PC-9 (cell line): ENCODE data around the gene SH3GL3. TPM values are rescaled to one million over a fixed set of nuclear protein-coding genes. Genes with fewer than 3 reads are reported as not detected.

Source experiments
- BruUV-seq: library from RNA; stranded (reverse); fragments of 400-500 nt; replicated peaks from 2 replicates; lab custom pipeline; 2021; lab: Mats Ljungman, UMichigan
- CTCF ChIA-PET: fragments of 300-600 bp; sonication (Branson Sonifier 250); formaldehyde crosslinking; loops from one replicate; lab custom pipeline; 2022; ENCODE audit warnings: antibody characterized with exemption; lab: Charles Lee
- POLR2A ChIA-PET: fragments of 300-600 bp; sonication (Branson Sonifier 250); formaldehyde crosslinking; loops from one replicate; lab custom pipeline; 2022; ENCODE audit warnings: antibody characterized with exemption; ENCODE audit not compliant: unreplicated experiment; lab: Charles Lee
- DNase-seq, 2 experiments: peaks; one replicate each; pipeline versions ENCODE4 v3.0.0 to v3.0.0-alpha.2; 2015 to 2022; ENCODE audit warnings: mixed read lengths in 1 of 2
- H2AFZ ChIP-seq: fragments of 200-600 bp; sonication (generic); 2 replicates; pipeline ENCODE4 v1.8.1; 2017; ENCODE audit warnings: antibody characterized with exemption
- H3F3A ChIP-seq: fragments of 200-600 bp; sonication (generic); 2 replicates; pipeline ENCODE4 v1.8.1; 2017; ENCODE audit warnings: antibody characterized with exemption, mild to moderate bottlenecking, low read depth; ENCODE audit not compliant: insufficient read depth
- H3K27ac ChIP-seq: fragments of 200-600 bp; sonication (generic); 2 replicates; pipeline ENCODE4 v1.6.1; 2016; ENCODE audit warnings: mixed run types
- H3K27me3 ChIP-seq: fragments of 200-600 bp; sonication (generic); 2 replicates; pipeline ENCODE4 v1.6.1; 2016; ENCODE audit warnings: low read depth, mixed run types; ENCODE audit not compliant: insufficient read depth
- H3K36me3 ChIP-seq: fragments of 200-600 bp; sonication (generic); 2 replicates; pipeline ENCODE4 v1.6.1; 2016; ENCODE audit warnings: low read depth, mixed run types
- H3K4me1 ChIP-seq: fragments of 200-600 bp; sonication (generic); replicated peaks from 2 replicates; pipeline ENCODE4 v1.6.1; 2016; ENCODE audit warnings: mixed run types; ENCODE audit not compliant: insufficient read depth
- H3K4me2 ChIP-seq: fragments of 200-600 bp; sonication (generic); 2 replicates; pipeline ENCODE4 v1.6.1; 2017; ENCODE audit warnings: mixed run types
- H3K4me3 ChIP-seq: fragments of 200-600 bp; sonication (generic); 2 replicates; pipeline ENCODE4 v1.6.1; 2016; ENCODE audit warnings: mixed run types
- H3K79me2 ChIP-seq: fragments of 200-600 bp; sonication (generic); 2 replicates; pipeline ENCODE4 v1.6.1; 2017; ENCODE audit warnings: low read depth, mixed run types
- H3K9me2 ChIP-seq: fragments of 200-600 bp; sonication (generic); 2 replicates; pipeline ENCODE4 v1.8.1; 2017; ENCODE audit warnings: mild to moderate bottlenecking; ENCODE audit not compliant: insufficient read depth
- H3K9me3 ChIP-seq: fragments of 200-600 bp; sonication (generic); 2 replicates; pipeline ENCODE4 v1.8.1; 2016; ENCODE audit warnings: low read depth; ENCODE audit not compliant: insufficient read depth
- H4K20me1 ChIP-seq: fragments of 200-600 bp; sonication (generic); 2 replicates; pipeline ENCODE4 v1.8.1; 2017; ENCODE audit not compliant: insufficient read depth
- EZH2 ChIP-seq: fragments of 200-600 bp; sonication (generic); IDR thresholded peaks from 2 replicates; pipeline ENCODE4 v1.8.0; 2017; ENCODE audit warnings: antibody characterized with exemption, low read depth
- intact Hi-C: fragments of 100-400 bp; cut with micrococcal nuclease; formaldehyde crosslinking; loops from one replicate; pipeline ENCODE4 v1.10.0; 2022; ENCODE audit not compliant: unreplicated experiment
- total RNA-seq: library from RNA; stranded (reverse); gene quantifications from 2 replicates; pipeline ENCODE4 v1.2.3, GENCODE V29; 2021
- TF ChIP-seq, protein P1 (sequence below): fragments of 200-600 bp; sonication (generic); conservative IDR thresholded peaks from 2 replicates; pipeline ENCODE4 v1.6.1; 2017; ENCODE audit warnings: mixed run types, antibody characterized with exemption, mild to moderate bottlenecking, moderate library complexity

SH3GL3 gene
- total RNA-seq, 1 experiment from 2014 or later, result 0.22 TPM

DNA sequence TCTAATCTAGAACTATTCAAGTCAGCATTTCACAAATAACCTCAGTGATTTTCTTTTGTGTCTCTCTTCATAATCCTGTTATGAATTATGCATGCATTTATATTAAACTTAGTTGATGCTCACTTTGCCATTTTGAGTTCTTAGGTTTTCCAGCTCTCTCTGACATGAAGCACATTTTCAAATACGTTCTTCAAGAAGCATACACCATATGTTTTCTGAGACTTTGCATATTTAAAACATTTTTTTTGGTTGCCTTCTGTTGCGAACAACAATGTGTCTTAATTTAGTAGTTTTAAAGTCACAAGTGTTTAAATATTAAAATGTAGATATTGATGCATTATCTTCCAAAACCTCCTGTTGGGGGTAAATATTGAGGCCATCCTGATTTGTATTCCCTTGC is 37.5 kb downstream of the SH3GL3 start:
- POLR2A ChIA-PET, result no interaction called here
- CTCF ChIA-PET, result no interaction called here
- H3K79me2 ChIP-seq, result no peaks in the 10 kb centered on the region
- no peak overlapping the region for H3K4me3 ChIP-seq
- no peaks in the 10 kb centered on the region; the same call in 1 of the 2 replicates for H3K27me3 ChIP-seq
- H3K4me2 ChIP-seq, result no peak overlapping the region
- no peaks in the 10 kb centered on the region for H3K9me2 ChIP-seq
- BruUV-seq, result no TSS peak
- intact Hi-C loops, result no loop called here
- H3K4me1 ChIP-seq, result no peaks in the 10 kb centered on the region
- no peak overlapping the region for H3K27ac ChIP-seq
- H4K20me1 ChIP-seq, result no peaks in the 10 kb centered on the region
- no peaks in the 10 kb centered on the region for H3F3A ChIP-seq
- H3K9me3 ChIP-seq, result no peaks in the 10 kb centered on the region
- TF ChIP-seq, protein P1, sequence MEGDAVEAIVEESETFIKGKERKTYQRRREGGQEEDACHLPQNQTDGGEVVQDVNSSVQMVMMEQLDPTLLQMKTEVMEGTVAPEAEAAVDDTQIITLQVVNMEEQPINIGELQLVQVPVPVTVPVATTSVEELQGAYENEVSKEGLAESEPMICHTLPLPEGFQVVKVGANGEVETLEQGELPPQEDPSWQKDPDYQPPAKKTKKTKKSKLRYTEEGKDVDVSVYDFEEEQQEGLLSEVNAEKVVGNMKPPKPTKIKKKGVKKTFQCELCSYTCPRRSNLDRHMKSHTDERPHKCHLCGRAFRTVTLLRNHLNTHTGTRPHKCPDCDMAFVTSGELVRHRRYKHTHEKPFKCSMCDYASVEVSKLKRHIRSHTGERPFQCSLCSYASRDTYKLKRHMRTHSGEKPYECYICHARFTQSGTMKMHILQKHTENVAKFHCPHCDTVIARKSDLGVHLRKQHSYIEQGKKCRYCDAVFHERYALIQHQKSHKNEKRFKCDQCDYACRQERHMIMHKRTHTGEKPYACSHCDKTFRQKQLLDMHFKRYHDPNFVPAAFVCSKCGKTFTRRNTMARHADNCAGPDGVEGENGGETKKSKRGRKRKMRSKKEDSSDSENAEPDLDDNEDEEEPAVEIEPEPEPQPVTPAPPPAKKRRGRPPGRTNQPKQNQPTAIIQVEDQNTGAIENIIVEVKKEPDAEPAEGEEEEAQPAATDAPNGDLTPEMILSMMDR, result no peak
- TF ChIP-seq EZH2, result no peak
- DNase-seq, result no peak
- no peaks in the 10 kb centered on the region for H3K36me3 ChIP-seq
- H2AFZ ChIP-seq, result no peak overlapping the region

DNA sequence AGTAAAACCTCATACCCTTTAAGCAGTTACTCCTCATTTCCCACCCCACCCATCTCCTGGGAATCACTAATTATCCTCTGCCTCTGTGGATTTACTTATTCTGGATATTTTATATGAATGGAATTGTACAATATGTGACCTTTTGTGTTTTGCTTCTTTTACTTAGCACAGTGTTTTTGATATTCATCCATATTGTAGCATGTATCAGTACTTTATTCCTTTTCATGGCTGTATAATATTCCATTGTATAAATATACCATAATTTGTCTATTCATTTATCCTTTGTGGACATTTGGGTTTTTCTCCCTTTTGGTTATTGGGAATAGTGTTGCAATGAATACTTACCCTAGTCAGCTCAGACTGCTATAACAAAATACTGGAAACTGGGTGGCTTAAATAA is 39.2 kb downstream of the SH3GL3 start:
- H3K4me3 ChIP-seq, result no peak overlapping the region
- H3F3A ChIP-seq, result no peaks in the 10 kb centered on the region
- no peaks in the 10 kb centered on the region for H3K36me3 ChIP-seq
- no peak for DNase-seq
- no peaks in the 10 kb centered on the region for H4K20me1 ChIP-seq
- no peaks in the 10 kb centered on the region for H3K9me3 ChIP-seq
- no peaks in the 10 kb centered on the region; the same call in 1 of the 2 replicates for H3K27me3 ChIP-seq
- H2AFZ ChIP-seq, result no peak overlapping the region
- TF ChIP-seq EZH2, result no peak
- TF ChIP-seq, protein P1, result no peak
- no peaks in the 10 kb centered on the region for H3K4me1 ChIP-seq
- intact Hi-C loops, result no loop called here
- no peaks in the 10 kb centered on the region for H3K79me2 ChIP-seq
- CTCF ChIA-PET, result no interaction called here
- no peaks in the 10 kb centered on the region for H3K9me2 ChIP-seq
- no peak overlapping the region for H3K4me2 ChIP-seq
- POLR2A ChIA-PET, result no interaction called here
- BruUV-seq, result no TSS peak
- no peak overlapping the region for H3K27ac ChIP-seq

DNA sequence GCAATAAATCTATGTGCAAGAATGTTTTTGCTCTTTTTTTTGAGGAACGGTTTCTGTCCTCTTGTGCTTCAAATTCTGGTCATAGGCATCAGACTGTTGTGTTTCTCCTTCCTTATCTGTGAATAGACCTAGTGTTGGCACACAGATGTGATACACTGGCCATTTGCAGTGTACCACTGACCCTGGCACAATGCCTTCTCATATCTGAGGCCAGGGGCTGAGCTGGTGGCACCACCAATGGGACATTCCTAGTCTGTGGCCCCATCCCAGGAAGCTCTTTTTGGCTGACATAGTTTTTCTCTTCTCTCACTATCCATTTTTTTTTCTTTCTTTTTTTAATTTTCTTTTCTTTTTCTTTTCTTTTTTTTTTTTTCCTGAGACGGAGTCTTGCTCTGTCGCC is 40.4 kb downstream of the SH3GL3 start:
- H3K36me3 ChIP-seq, result no peaks in the 10 kb centered on the region
- ChIA-PET CTCF (no interaction called here), POLR2A (no interaction called here)
- DNase-seq, result no peak
- no peaks in the 10 kb centered on the region; the same call in 1 of the 2 replicates for H3K27me3 ChIP-seq
- no peak overlapping the region for H3K4me2 ChIP-seq
- intact Hi-C loops, result no loop called here
- no peaks in the 10 kb centered on the region for H3K79me2 ChIP-seq
- BruUV-seq, result no TSS peak
- no peaks in the 10 kb centered on the region for H3F3A ChIP-seq
- H3K4me3 ChIP-seq, result no peak overlapping the region
- no peak overlapping the region for H3K27ac ChIP-seq
- H4K20me1 ChIP-seq, result no peaks in the 10 kb centered on the region
- H2AFZ ChIP-seq, result no peak overlapping the region
- no peaks in the 10 kb centered on the region for H3K9me3 ChIP-seq
- TF ChIP-seq, protein P1, result no peak
- no peak for TF ChIP-seq EZH2
- H3K4me1 ChIP-seq, result no peaks in the 10 kb centered on the region
- no peaks in the 10 kb centered on the region for H3K9me2 ChIP-seq
